T-helper 2 cell treated with Interferon-gamma antibody and Interleukin-4, amounts not matched to agents 5 μg/mL and 100 μg/mL, for 36 hours (primary cell): Measurements from ENCODE around the gene EXOSC7.
"Not testable (repeated sequence)": the region's sequence is repeated elsewhere in the genome, so short reads cannot be mapped to it uniquely, and the experiment has no call there.

Source experiments
- DNase-seq: peaks from one replicate; pipeline ENCODE4 v3.0.0; 2021; ENCODE audit warnings: low spot score
- H3K27ac Mint-ChIP-seq: one replicate; pipeline ENCODE4 v1.8.0; 2021; ENCODE audit warnings: mild to moderate bottlenecking, mixed read lengths
- H3K27me3 Mint-ChIP-seq: one replicate; pipeline ENCODE4 v1.8.0; 2021; ENCODE audit warnings: low read depth, mixed read lengths
- H3K36me3 Mint-ChIP-seq: one replicate; pipeline ENCODE4 v1.8.0; 2021; ENCODE audit warnings: low read depth, mixed read lengths
- H3K4me1 Mint-ChIP-seq: one replicate; pipeline ENCODE4 v1.8.0; 2021; ENCODE audit warnings: low read depth, mixed read lengths
- H3K4me3 Mint-ChIP-seq: one replicate; pipeline ENCODE4 v1.8.0; 2022; ENCODE audit warnings: mild to moderate bottlenecking, moderate library complexity, mixed read lengths
- H3K9me3 Mint-ChIP-seq: one replicate; pipeline ENCODE4 v1.8.0; 2021; ENCODE audit warnings: mixed read lengths

Gene EXOSC7

GRCh38 chr3:44976002-44976815, at the start of gene EXOSC7, which contains the start of gene ZDHHC3:
EXOSC7 (plus strand) TSS chr3:44976244; CDS start chr3:44976278, 34 bp downstream.
ZDHHC3 (minus strand) TSS chr3:44976174; CDS start chr3:44959436, 16,738 bp downstream.
- H3K27me3 Mint-ChIP-seq: no peaks in the 10 kb centered on the region
- peak within 1 kb of the TSS; percentile 99 for H3K4me3 Mint-ChIP-seq
- H3K4me1 Mint-ChIP-seq: peaks cover 47% of the 10 kb centered on the region
- H3K27ac Mint-ChIP-seq: peak within 1 kb of the TSS; percentile 98
- H3K36me3 Mint-ChIP-seq: peaks cover 11% of the 10 kb centered on the region
- no peaks in the 10 kb centered on the region for H3K9me3 Mint-ChIP-seq
- peak; percentile 84 for DNase-seq

GRCh38 chr3:44926921-44927320, 49.1 kb upstream of the EXOSC7 start:
- Mint-ChIP-seq H3K27ac (no peak overlapping the region), H3K27me3 (no peaks in the 10 kb centered on the region), H3K36me3 (peaks cover 16% of the 10 kb centered on the region), H3K4me3 (no peak overlapping the region), H3K9me3 (no peaks in the 10 kb centered on the region), H3K4me1 (no peaks in the 10 kb centered on the region)
- DNase-seq: no peak

GRCh38 chr3:44927371-44927770, 48.7 kb upstream of the EXOSC7 start:
- DNase-seq: no peak
- Mint-ChIP-seq H3K27ac (no peak overlapping the region), H3K4me3 (no peak overlapping the region), H3K27me3 (no peaks in the 10 kb centered on the region), H3K4me1 (no peaks in the 10 kb centered on the region), H3K9me3 (no peaks in the 10 kb centered on the region), H3K36me3 (peaks cover 16% of the 10 kb centered on the region)

GRCh38 chr3:44929782-44930181, 46.3 kb upstream of the EXOSC7 start:
- H3K9me3 Mint-ChIP-seq: no peaks in the 10 kb centered on the region
- DNase-seq: no peak
- no peaks in the 10 kb centered on the region for H3K27me3 Mint-ChIP-seq
- H3K4me3 Mint-ChIP-seq: no peak overlapping the region
- H3K36me3 Mint-ChIP-seq: peaks cover 26% of the 10 kb centered on the region
- peaks cover 8% of the 10 kb centered on the region for H3K4me1 Mint-ChIP-seq
- no peak overlapping the region for H3K27ac Mint-ChIP-seq

- Mint-ChIP-seq H3K36me3 (peaks cover 23% of the 10 kb centered on the region), H3K27ac (no peak overlapping the region), H3K4me3 (no peak overlapping the region), H3K27me3 (no peaks in the 10 kb centered on the region), H3K4me1 (peaks cover 11% of the 10 kb centered on the region), H3K9me3 (no peaks in the 10 kb centered on the region)
- no peak for DNase-seq
Observed at GRCh38 chr3:44930911-44931310, 45.1 kb upstream of the EXOSC7 start.

- Mint-ChIP-seq H3K36me3 (peaks cover 27% of the 10 kb centered on the region), H3K27ac (no peak overlapping the region), H3K4me1 (peaks cover 18% of the 10 kb centered on the region)
Observed at GRCh38 chr3:44931791-44932190, 44.3 kb upstream of the EXOSC7 start.

GRCh38 chr3:44932271-44932670, 43.8 kb upstream of the EXOSC7 start:
- no peaks in the 10 kb centered on the region for H3K27me3 Mint-ChIP-seq
- H3K9me3 Mint-ChIP-seq: no peaks in the 10 kb centered on the region
- no peak overlapping the region for H3K27ac Mint-ChIP-seq
- H3K4me3 Mint-ChIP-seq: no peak overlapping the region
- H3K4me1 Mint-ChIP-seq: peaks cover 18% of the 10 kb centered on the region
- peaks cover 27% of the 10 kb centered on the region for H3K36me3 Mint-ChIP-seq
- no peak for DNase-seq

More at GRCh38 chr3:44931791-44932190, 44.3 kb upstream of the EXOSC7 start:
- H3K9me3 Mint-ChIP-seq: no peaks in the 10 kb centered on the region
- no peak overlapping the region for H3K4me3 Mint-ChIP-seq
- DNase-seq: no peak
- H3K27me3 Mint-ChIP-seq: no peaks in the 10 kb centered on the region

GRCh38 chr3:44932986-44933944, 42.8 kb upstream of the EXOSC7 start:
- H3K9me3 Mint-ChIP-seq: no peaks in the 10 kb centered on the region
- H3K4me1 Mint-ChIP-seq: peaks cover 18% of the 10 kb centered on the region
- no peaks in the 10 kb centered on the region for H3K27me3 Mint-ChIP-seq
- DNase-seq: no peak
- peak overlapping the region; percentile 55 for H3K27ac Mint-ChIP-seq
- H3K4me3 Mint-ChIP-seq: no peak overlapping the region
- H3K36me3 Mint-ChIP-seq: peaks cover 33% of the 10 kb centered on the region

- H3K9me3 Mint-ChIP-seq: no peaks in the 10 kb centered on the region
- no peak overlapping the region for H3K27ac Mint-ChIP-seq
- no peak overlapping the region for H3K4me3 Mint-ChIP-seq
- H3K36me3 Mint-ChIP-seq: peaks cover 37% of the 10 kb centered on the region
- DNase-seq: no peak
- peaks cover 9% of the 10 kb centered on the region for H3K4me1 Mint-ChIP-seq
- H3K27me3 Mint-ChIP-seq: no peaks in the 10 kb centered on the region
Observed at GRCh38 chr3:44939581-44940036, 36.4 kb upstream of the EXOSC7 start.

- Mint-ChIP-seq H3K4me1 (no peaks in the 10 kb centered on the region), H3K4me3 (no peak overlapping the region), H3K9me3 (no peaks in the 10 kb centered on the region), H3K36me3 (peaks cover 30% of the 10 kb centered on the region), H3K27ac (no peak overlapping the region), H3K27me3 (no peaks in the 10 kb centered on the region)
- no peak for DNase-seq
Observed at GRCh38 chr3:44942202-44942921, 33.7 kb upstream of the EXOSC7 start.

- H3K4me1 Mint-ChIP-seq: peaks cover 3% of the 10 kb centered on the region
- DNase-seq: no peak
- H3K9me3 Mint-ChIP-seq: no peaks in the 10 kb centered on the region
- H3K36me3 Mint-ChIP-seq: peaks cover 5% of the 10 kb centered on the region
- no peak overlapping the region for H3K27ac Mint-ChIP-seq
- no peak overlapping the region for H3K4me3 Mint-ChIP-seq
- H3K27me3 Mint-ChIP-seq: no peaks in the 10 kb centered on the region
Observed at GRCh38 chr3:44948239-44948638, 27.8 kb upstream of the EXOSC7 start.

GRCh38 chr3:44949770-44950169, 26.3 kb upstream of the EXOSC7 start:
- H3K27me3 Mint-ChIP-seq, H3K4me1 Mint-ChIP-seq, H3K27ac Mint-ChIP-seq, H3K9me3 Mint-ChIP-seq, H3K4me3 Mint-ChIP-seq, H3K36me3 Mint-ChIP-seq, DNase-seq: not testable (repeated sequence)

- Mint-ChIP-seq H3K9me3 (no peaks in the 10 kb centered on the region), H3K4me1 (peaks cover 3% of the 10 kb centered on the region), H3K27ac (no peak overlapping the region), H3K27me3 (no peaks in the 10 kb centered on the region), H3K36me3 (no peaks in the 10 kb centered on the region), H3K4me3 (no peak overlapping the region)
- no peak for DNase-seq
Observed at GRCh38 chr3:44950275-44950734, 25.7 kb upstream of the EXOSC7 start.
